ENCODE measurements around the gene ARRDC4.

DNA sequence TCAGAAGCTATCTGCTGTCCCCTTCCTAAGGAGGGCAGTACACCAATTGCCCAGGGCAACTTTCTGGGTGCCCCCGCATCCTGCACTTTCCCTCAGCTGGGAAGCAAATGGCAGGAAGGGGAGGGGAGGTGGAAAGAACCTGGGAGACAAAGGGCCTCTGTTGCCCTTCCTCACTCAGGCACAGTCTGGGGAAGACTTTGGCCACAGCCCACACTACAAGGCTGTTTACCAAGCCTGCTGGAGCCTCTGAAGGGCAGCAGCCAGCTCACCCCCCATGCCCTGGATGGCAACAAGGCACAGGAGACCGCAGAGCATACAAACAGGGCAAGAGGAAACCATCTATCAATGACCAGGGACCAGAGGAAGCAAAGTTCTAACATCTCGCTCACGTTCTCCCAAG is 42.4 kb downstream of the ARRDC4 start:
- TF ChIP-seq ZNF621 (tag by site-specific recombination; IDR thresholded peaks at IDR 0.05), result no peak
- TF ChIP-seq ZBTB48 (tag by site-specific recombination; IDR thresholded peaks at IDR 0.05), result no peak
- TF ChIP-seq, protein P1, sequence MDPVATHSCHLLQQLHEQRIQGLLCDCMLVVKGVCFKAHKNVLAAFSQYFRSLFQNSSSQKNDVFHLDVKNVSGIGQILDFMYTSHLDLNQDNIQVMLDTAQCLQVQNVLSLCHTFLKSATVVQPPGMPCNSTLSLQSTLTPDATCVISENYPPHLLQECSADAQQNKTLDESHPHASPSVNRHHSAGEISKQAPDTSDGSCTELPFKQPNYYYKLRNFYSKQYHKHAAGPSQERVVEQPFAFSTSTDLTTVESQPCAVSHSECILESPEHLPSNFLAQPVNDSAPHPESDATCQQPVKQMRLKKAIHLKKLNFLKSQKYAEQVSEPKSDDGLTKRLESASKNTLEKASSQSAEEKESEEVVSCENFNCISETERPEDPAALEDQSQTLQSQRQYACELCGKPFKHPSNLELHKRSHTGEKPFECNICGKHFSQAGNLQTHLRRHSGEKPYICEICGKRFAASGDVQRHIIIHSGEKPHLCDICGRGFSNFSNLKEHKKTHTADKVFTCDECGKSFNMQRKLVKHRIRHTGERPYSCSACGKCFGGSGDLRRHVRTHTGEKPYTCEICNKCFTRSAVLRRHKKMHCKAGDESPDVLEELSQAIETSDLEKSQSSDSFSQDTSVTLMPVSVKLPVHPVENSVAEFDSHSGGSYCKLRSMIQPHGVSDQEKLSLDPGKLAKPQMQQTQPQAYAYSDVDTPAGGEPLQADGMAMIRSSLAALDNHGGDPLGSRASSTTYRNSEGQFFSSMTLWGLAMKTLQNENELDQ (tag by site-specific recombination; IDR thresholded peaks at IDR 0.05; ENCODE audit: low read depth), result no peak
- TF ChIP-seq ZNF558 (tag by site-specific recombination; IDR thresholded peaks at IDR 0.05), result no peak
- TF ChIP-seq, protein P2, sequence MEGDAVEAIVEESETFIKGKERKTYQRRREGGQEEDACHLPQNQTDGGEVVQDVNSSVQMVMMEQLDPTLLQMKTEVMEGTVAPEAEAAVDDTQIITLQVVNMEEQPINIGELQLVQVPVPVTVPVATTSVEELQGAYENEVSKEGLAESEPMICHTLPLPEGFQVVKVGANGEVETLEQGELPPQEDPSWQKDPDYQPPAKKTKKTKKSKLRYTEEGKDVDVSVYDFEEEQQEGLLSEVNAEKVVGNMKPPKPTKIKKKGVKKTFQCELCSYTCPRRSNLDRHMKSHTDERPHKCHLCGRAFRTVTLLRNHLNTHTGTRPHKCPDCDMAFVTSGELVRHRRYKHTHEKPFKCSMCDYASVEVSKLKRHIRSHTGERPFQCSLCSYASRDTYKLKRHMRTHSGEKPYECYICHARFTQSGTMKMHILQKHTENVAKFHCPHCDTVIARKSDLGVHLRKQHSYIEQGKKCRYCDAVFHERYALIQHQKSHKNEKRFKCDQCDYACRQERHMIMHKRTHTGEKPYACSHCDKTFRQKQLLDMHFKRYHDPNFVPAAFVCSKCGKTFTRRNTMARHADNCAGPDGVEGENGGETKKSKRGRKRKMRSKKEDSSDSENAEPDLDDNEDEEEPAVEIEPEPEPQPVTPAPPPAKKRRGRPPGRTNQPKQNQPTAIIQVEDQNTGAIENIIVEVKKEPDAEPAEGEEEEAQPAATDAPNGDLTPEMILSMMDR (tag by site-specific recombination; IDR thresholded peaks at IDR 0.05), result no peak
- TF ChIP-seq YY1 (tag by site-specific recombination; IDR thresholded peaks at IDR 0.05), result no peak
- TF ChIP-seq, protein P3, sequence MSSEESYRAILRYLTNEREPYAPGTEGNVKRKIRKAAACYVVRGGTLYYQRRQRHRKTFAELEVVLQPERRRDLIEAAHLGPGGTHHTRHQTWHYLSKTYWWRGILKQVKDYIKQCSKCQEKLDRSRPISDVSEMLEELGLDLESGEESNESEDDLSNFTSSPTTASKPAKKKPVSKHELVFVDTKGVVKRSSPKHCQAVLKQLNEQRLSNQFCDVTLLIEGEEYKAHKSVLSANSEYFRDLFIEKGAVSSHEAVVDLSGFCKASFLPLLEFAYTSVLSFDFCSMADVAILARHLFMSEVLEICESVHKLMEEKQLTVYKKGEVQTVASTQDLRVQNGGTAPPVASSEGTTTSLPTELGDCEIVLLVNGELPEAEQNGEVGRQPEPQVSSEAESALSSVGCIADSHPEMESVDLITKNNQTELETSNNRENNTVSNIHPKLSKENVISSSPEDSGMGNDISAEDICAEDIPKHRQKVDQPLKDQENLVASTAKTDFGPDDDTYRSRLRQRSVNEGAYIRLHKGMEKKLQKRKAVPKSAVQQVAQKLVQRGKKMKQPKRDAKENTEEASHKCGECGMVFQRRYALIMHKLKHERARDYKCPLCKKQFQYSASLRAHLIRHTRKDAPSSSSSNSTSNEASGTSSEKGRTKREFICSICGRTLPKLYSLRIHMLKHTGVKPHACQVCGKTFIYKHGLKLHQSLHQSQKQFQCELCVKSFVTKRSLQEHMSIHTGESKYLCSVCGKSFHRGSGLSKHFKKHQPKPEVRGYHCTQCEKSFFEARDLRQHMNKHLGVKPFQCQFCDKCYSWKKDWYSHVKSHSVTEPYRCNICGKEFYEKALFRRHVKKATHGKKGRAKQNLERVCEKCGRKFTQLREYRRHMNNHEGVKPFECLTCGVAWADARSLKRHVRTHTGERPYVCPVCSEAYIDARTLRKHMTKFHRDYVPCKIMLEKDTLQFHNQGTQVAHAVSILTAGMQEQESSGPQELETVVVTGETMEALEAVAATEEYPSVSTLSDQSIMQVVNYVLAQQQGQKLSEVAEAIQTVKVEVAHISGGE (tag by site-specific recombination; conservative IDR thresholded peaks at IDR 0.05; ENCODE audit: low read depth), result no peak
- no peak for TF ChIP-seq ZBTB17 (tag by site-specific recombination; IDR thresholded peaks at IDR 0.05)
- TF ChIP-seq ZFP41 (tag by site-specific recombination; IDR thresholded peaks at IDR 0.05; ENCODE audit: borderline replicate concordance), result no peak
- TF ChIP-seq, protein P4, sequence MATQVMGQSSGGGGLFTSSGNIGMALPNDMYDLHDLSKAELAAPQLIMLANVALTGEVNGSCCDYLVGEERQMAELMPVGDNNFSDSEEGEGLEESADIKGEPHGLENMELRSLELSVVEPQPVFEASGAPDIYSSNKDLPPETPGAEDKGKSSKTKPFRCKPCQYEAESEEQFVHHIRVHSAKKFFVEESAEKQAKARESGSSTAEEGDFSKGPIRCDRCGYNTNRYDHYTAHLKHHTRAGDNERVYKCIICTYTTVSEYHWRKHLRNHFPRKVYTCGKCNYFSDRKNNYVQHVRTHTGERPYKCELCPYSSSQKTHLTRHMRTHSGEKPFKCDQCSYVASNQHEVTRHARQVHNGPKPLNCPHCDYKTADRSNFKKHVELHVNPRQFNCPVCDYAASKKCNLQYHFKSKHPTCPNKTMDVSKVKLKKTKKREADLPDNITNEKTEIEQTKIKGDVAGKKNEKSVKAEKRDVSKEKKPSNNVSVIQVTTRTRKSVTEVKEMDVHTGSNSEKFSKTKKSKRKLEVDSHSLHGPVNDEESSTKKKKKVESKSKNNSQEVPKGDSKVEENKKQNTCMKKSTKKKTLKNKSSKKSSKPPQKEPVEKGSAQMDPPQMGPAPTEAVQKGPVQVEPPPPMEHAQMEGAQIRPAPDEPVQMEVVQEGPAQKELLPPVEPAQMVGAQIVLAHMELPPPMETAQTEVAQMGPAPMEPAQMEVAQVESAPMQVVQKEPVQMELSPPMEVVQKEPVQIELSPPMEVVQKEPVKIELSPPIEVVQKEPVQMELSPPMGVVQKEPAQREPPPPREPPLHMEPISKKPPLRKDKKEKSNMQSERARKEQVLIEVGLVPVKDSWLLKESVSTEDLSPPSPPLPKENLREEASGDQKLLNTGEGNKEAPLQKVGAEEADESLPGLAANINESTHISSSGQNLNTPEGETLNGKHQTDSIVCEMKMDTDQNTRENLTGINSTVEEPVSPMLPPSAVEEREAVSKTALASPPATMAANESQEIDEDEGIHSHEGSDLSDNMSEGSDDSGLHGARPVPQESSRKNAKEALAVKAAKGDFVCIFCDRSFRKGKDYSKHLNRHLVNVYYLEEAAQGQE (tag by site-specific recombination; IDR thresholded peaks at IDR 0.05), result no peak
- TF ChIP-seq, protein P5, sequence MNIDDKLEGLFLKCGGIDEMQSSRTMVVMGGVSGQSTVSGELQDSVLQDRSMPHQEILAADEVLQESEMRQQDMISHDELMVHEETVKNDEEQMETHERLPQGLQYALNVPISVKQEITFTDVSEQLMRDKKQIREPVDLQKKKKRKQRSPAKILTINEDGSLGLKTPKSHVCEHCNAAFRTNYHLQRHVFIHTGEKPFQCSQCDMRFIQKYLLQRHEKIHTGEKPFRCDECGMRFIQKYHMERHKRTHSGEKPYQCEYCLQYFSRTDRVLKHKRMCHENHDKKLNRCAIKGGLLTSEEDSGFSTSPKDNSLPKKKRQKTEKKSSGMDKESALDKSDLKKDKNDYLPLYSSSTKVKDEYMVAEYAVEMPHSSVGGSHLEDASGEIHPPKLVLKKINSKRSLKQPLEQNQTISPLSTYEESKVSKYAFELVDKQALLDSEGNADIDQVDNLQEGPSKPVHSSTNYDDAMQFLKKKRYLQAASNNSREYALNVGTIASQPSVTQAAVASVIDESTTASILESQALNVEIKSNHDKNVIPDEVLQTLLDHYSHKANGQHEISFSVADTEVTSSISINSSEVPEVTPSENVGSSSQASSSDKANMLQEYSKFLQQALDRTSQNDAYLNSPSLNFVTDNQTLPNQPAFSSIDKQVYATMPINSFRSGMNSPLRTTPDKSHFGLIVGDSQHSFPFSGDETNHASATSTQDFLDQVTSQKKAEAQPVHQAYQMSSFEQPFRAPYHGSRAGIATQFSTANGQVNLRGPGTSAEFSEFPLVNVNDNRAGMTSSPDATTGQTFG (tag by site-specific recombination; IDR thresholded peaks at IDR 0.05; ENCODE audit: borderline replicate concordance), result no peak
- no peak for TF ChIP-seq ZNF654 (tag by site-specific recombination; IDR thresholded peaks at IDR 0.05; ENCODE audit: low read depth)
- no peak for TF ChIP-seq ZNF785 (tag by site-specific recombination; IDR thresholded peaks at IDR 0.05)
